ENCODE data around the gene SLC36A3. TPM values are rescaled to one million over a fixed set of nuclear protein-coding genes. Genes with fewer than 3 reads are reported as not detected.
A peak's percentile ranks its signal among the peaks of the same experiment; 100 is the strongest.
"Not testable (repeated sequence)": the region's sequence is repeated elsewhere in the genome, so short reads cannot be mapped to it uniquely, and the experiment has no call there.

Gene SLC36A3
- total RNA-seq, 1 donor from 2014 or later, result not detected

GRCh38 chr5:151239237-151239861 is 64.2 kb downstream of the SLC36A3 start:
- peak; percentile 36 to 66 for DNase-seq (ENCODE audit: low read depth in 2 of 2)

GRCh38 chr5:151238303-151238741 is 65.2 kb downstream of the SLC36A3 start:
- DNase-seq (ENCODE audit: low read depth in 2 of 2), result no peak

GRCh38 chr5:151237685-151238084 is 65.9 kb downstream of the SLC36A3 start:
- no peak for DNase-seq (ENCODE audit: low read depth in 2 of 2)

- no peak for DNase-seq (ENCODE audit: low read depth in 2 of 2)
Observed at GRCh38 chr5:151236888-151237287, 66.7 kb downstream of the SLC36A3 start.

DNA sequence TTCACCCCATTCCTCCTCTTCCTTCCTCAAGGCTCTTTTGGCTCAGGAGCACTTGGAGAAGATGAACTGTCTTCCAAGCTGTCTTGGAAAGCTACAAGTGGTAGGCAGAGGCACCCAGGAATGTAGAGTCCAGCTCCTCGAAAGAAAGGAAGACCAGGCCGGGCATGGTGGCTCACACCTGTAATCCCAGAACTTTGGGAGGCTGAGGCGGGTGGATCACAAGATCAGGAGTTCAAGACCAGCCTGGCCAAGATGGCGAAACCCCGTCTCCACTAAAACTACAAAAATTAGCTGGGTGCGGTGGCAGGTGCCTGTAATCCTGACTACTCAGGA is 68.4 kb downstream of the SLC36A3 start:
- not testable (repeated sequence) for DNase-seq (ENCODE audit: low read depth in 2 of 2)

- peak in 1 of 2 donors; percentile 13 for DNase-seq (ENCODE audit: low read depth in 2 of 2)
Observed at GRCh38 chr5:151234476-151235238, 68.9 kb downstream of the SLC36A3 start.

GRCh38 chr5:151233616-151234085 is 69.9 kb downstream of the SLC36A3 start:
- no peak for DNase-seq (ENCODE audit: low read depth in 2 of 2)

DNA sequence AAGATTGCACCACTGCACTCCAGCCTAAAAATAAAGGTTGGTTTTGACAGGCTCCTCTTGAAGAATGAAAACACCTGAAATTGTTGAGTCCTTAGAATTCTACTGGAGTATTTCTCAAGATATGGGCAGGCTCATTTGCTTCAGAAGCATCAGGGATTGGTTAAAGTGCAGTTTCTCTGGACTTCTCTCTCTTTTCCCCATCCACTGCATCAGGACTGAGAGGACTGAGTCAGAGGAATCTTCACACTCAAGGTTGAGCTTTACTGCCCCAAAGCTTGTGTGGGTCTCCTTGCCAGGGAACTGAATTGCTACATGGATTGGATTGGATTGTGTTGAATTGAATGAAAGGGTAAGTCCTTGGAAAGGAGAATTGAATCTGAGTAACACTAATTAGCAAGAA is 72.2 kb downstream of the SLC36A3 start:
- DNase-seq (ENCODE audit: low read depth in 2 of 2), result no peak

GRCh38 chr5:151230048-151230680 is 73.4 kb downstream of the SLC36A3 start:
- DNase-seq (ENCODE audit: low read depth in 2 of 2), result no peak

DNA sequence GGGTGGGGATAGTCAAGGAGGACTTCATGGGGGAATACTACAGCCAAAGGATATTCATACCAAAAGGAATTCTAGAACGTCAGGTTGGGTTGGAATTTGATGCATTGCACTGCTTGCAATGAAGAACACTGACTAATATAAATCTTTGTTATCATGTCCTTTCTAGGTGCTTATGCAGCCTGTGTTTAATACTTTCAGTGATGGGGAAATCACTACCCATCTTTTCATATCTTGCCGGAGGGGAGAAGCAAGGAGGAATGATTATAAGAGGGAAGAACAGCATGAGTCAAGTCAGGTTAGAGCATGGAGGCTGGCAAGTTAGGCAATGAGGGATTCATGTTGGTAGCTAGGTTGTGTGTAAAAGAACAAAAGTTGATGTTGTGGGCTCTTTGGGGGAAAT is 74.6 kb downstream of the SLC36A3 start:
- no peak for DNase-seq (ENCODE audit: low read depth in 2 of 2)

- no peak for DNase-seq (ENCODE audit: low read depth in 2 of 2)
Observed at GRCh38 chr5:151227918-151228447, 75.6 kb downstream of the SLC36A3 start.

Other genes starting within 250 kb of the SLC36A3 start
- 69.1 and 93.1 TPM in 2 replicates for gene TNIP1, start 222.7 kb downstream of the SLC36A3 start, total RNA-seq
- 53.6 and 68.2 TPM in 2 replicates for gene ANXA6, start 146.0 kb downstream of the SLC36A3 start, total RNA-seq
- gene CCDC69, start 79.7 kb downstream of the SLC36A3 start, total RNA-seq, result 3.4 and 3.5 TPM in 2 replicates
- 9.2 and 14.7 TPM in 2 replicates for gene GM2A, start 50.6 kb downstream of the SLC36A3 start, total RNA-seq
- gene SLC36A2, start 43.8 kb upstream of the SLC36A3 start, total RNA-seq, result not detected in 2 replicates
- 1.9 and 3.2 TPM in 2 replicates for gene SLC36A1, start 143.8 kb upstream of the SLC36A3 start, total RNA-seq